A375 (cell line): Measurements from ENCODE around the gene MPP2. TPM values are rescaled to one million over a fixed set of nuclear protein-coding genes. Genes with fewer than 3 reads are reported as not detected.

Experiments used
- total RNA-seq: library from RNA; depleted of rRNA; stranded (reverse); fragments of >200 nt; shearing (Covaris generic); gene quantifications from 2 replicates; pipeline ENCODE4 v1.2.3, GENCODE V29; 2014; rRNA removed

Gene MPP2
- 3.6 and 5.7 TPM in 2 replicates for total RNA-seq

GRCh38 chr17:43907425-43907981, at the start of gene MPP2:
Gene MPP2 (minus strand): TSS chr17:43907536. CDS start chr17:43904460, 3,076 bp downstream.

GRCh38 chr17:43953746-43954145, 46.4 kb upstream of the MPP2 start, which contains the start of gene PYY:
Gene PYY (minus strand): TSS chr17:43953940. CDS start chr17:43953483, 457 bp downstream.

GRCh38 chr17:43942051-43942685, 34.8 kb upstream of the MPP2 start, which contains the start of gene PPY:
Gene PPY (minus strand): TSS chr17:43942476. CDS start chr17:43941654, 822 bp downstream.

GRCh38 chr17:43846963-43847371, 60.4 kb downstream of the MPP2 start, which contains the start of gene CD300LG:
Gene CD300LG (plus strand): TSS chr17:43847176. CDS start chr17:43847217, 41 bp downstream.

GRCh38 chr17:43832976-43833829, 74.1 kb downstream of the MPP2 start, which contains the start of gene MPP3:
Gene MPP3 (minus strand): TSS chr17:43833146. CDS start chr17:43831906, 1,240 bp downstream.

Other genes with a start within 250 kb of the MPP2 start
- not detected in 2 replicates for gene MEOX1, start 245.6 kb downstream of the MPP2 start, total RNA-seq
- gene SOST, start 148.7 kb downstream of the MPP2 start, total RNA-seq, result not detected in 2 replicates
- gene DUSP3, start 128.6 kb downstream of the MPP2 start, total RNA-seq, result 19.1 and 20.7 TPM in 2 replicates
- not detected in 2 replicates for gene CFAP97D1, start 127.1 kb downstream of the MPP2 start, total RNA-seq
- 12.7 and 19.9 TPM in 2 replicates for gene MPP3, start 74.4 kb downstream of the MPP2 start, total RNA-seq
- gene CD300LG, start 60.4 kb downstream of the MPP2 start, total RNA-seq, result not detected in 2 replicates
- gene PPY, start 34.9 kb upstream of the MPP2 start, total RNA-seq, result not detected in 2 replicates
- gene PYY, start 46.4 kb upstream of the MPP2 start, total RNA-seq, result not detected in 2 replicates
- 0.96 and 0.98 TPM in 2 replicates for gene NAGS, start 97.1 kb upstream of the MPP2 start, total RNA-seq
- 56.5 and 61.0 TPM in 2 replicates for gene TMEM101, start 107.4 kb upstream of the MPP2 start, total RNA-seq
- gene LSM12, start 159.1 kb upstream of the MPP2 start, total RNA-seq, result 57.1 and 72.5 TPM in 2 replicates
- 67.5 and 80.3 TPM in 2 replicates for gene G6PC3, start 163.2 kb upstream of the MPP2 start, total RNA-seq
- 62.8 and 63.2 TPM in 2 replicates for gene HDAC5, start 216.1 kb upstream of the MPP2 start, total RNA-seq
- gene HROB, start 234.4 kb upstream of the MPP2 start, total RNA-seq, result 7.6 and 8.6 TPM in 2 replicates